H54 (cell line): Measurements from ENCODE around the gene TRIM25.

Source experiments
- DNase-seq: peaks from one replicate; pipeline ENCODE4 v3.0.0; 2011; ENCODE audit warnings: low spot score, mixed read lengths; ENCODE audit not compliant: insufficient read length
- FAIRE-seq: peaks from 3 replicates; lab custom pipeline; 2011; peaks lifted over from hg19 to GRCh38; lab: Jason Lieb, UNC
- POLR2A ChIP-seq: IDR thresholded peaks from 2 replicates; pipeline ENCODE4 v1.6.1; 2011; ENCODE audit warnings: low read depth, mild to moderate bottlenecking, low read length

Gene TRIM25

GRCh38 chr17:56913353-56913866 lies 439 bp downstream of the TRIM25 start:
- DNase-seq: peak; percentile 46

GRCh38 chr17:56913000-56913311 lies 893 bp downstream of the TRIM25 start:
- FAIRE-seq: no peak
- TF ChIP-seq POLR2A: no peak
- no peak for DNase-seq

More at GRCh38 chr17:56913353-56913866, 439 bp downstream of the TRIM25 start:
- no peak for FAIRE-seq
- TF ChIP-seq POLR2A: no peak

GRCh38 chr17:56912105-56912999 lies 1.5 kb downstream of the TRIM25 start:
- DNase-seq (no peak), FAIRE-seq (no peak)

GRCh38 chr17:56910509-56911235 lies 3.2 kb downstream of the TRIM25 start:
- FAIRE-seq (no peak), DNase-seq (no peak)
- TF ChIP-seq POLR2A: no peak

More at GRCh38 chr17:56912105-56912999, 1.5 kb downstream of the TRIM25 start:
- TF ChIP-seq POLR2A: no peak

GRCh38 chr17:56909742-56910508 lies 3.9 kb downstream of the TRIM25 start:
- FAIRE-seq (no peak), DNase-seq (no peak)
- TF ChIP-seq POLR2A: no peak

GRCh38 chr17:56908001-56908542 lies 5.8 kb downstream of the TRIM25 start:
- FAIRE-seq: no peak
- TF ChIP-seq POLR2A: no peak
- DNase-seq: no peak

- no peak for DNase-seq
- TF ChIP-seq POLR2A: no peak
- FAIRE-seq: no peak
Observed at GRCh38 chr17:56903560-56903959, 10.3 kb downstream of the TRIM25 start.

GRCh38 chr17:56902348-56902747 lies 11.5 kb downstream of the TRIM25 start:
- TF ChIP-seq POLR2A: no peak
- peak; percentile 91 for FAIRE-seq
- peak; percentile 95 for DNase-seq

- no peak for DNase-seq
- FAIRE-seq: no peak
- TF ChIP-seq POLR2A: no peak
Observed at GRCh38 chr17:56899403-56899802, 14.4 kb downstream of the TRIM25 start.

- DNase-seq (no peak), FAIRE-seq (no peak)
- no peak for TF ChIP-seq POLR2A
Observed at GRCh38 chr17:56898874-56899273, 15.0 kb downstream of the TRIM25 start.

- no peak for FAIRE-seq
- no peak for DNase-seq
- TF ChIP-seq POLR2A: no peak
Observed at GRCh38 chr17:56897646-56898424, 16.0 kb downstream of the TRIM25 start.

GRCh38 chr17:56896968-56897359 lies 16.9 kb downstream of the TRIM25 start:
- no peak for FAIRE-seq
- DNase-seq: no peak
- no peak for TF ChIP-seq POLR2A
